ENCODE data around the gene KBTBD7. TPM values are rescaled to one million over a fixed set of nuclear protein-coding genes. Genes with fewer than 3 reads are reported as not detected.

The KBTBD7 gene
- total and polyA plus RNA-seq, 2 of the 13 experiments (the other 11 are each of a cell fraction or from before 2014, with no cell fraction given): 3.6 to 9.0 TPM

DNA sequence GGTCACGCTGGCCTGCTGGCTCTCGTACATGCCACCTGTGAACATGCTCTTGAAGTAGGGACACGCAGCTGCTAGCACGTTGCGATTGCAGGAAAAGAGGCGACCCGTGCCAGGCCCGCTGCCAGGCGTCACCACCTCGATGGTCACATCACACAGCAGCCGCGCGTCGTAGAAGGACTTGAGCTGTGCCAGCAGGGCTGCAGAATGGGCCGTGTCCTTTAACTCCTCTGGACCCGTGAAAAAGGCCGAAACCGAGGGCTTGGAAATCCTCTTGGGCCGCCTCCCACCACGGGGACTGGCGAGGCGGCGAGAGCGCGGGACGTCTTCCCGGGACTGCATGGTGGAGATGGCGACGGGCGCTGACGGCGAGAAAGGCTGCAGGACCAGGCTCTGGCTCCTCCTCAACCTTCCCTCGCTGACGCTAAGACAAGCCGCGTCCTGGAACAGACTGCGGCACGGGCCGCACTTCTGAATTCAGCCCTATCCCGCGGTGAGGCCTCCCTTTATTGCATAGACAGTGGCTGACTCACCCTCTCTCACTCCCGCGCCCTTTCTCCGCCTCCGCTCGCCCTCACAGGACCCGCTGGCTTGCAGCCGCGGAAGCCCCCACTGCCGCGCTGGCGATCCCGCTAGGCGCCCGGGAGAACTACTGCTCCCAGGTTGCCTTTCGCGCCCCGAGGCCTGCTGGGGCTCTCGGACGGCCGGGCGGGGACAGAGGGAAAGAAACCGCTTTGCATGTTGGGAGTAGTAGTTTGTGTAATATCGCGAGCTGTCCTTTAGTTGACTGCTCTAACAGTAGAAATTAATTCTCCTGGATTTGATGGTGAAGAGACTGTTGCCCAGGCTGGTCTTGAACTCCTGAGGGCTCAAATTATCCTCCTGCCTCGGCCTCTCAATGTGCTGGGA, at the start of gene KBTBD7 (continued):
- no peak for TF ChIP-seq ZBTB21 (CRISPR knock-in tag; IDR thresholded peaks at IDR 0.05)
- TF ChIP-seq ZEB1 (IDR thresholded peaks at IDR 0.05; ENCODE audit: insufficient replicate concordance, low read depth): no peak
- TF ChIP-seq PCBP2 (optimal IDR thresholded peaks at IDR 0.05; ENCODE audit: low read depth, low read length, poor library complexity, severe bottlenecking): no peak
- TF ChIP-seq ZFY (CRISPR knock-in tag; IDR thresholded peaks at IDR 0.05): peak; percentile 98
- TF ChIP-seq, protein P1, sequence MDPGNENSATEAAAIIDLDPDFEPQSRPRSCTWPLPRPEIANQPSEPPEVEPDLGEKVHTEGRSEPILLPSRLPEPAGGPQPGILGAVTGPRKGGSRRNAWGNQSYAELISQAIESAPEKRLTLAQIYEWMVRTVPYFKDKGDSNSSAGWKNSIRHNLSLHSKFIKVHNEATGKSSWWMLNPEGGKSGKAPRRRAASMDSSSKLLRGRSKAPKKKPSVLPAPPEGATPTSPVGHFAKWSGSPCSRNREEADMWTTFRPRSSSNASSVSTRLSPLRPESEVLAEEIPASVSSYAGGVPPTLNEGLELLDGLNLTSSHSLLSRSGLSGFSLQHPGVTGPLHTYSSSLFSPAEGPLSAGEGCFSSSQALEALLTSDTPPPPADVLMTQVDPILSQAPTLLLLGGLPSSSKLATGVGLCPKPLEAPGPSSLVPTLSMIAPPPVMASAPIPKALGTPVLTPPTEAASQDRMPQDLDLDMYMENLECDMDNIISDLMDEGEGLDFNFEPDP (CRISPR knock-in tag; conservative IDR thresholded peaks at IDR 0.05): 0 out of 2 replicates have a peak, but pooled peaks have one; percentile 73
- TF ChIP-seq, protein P2, sequence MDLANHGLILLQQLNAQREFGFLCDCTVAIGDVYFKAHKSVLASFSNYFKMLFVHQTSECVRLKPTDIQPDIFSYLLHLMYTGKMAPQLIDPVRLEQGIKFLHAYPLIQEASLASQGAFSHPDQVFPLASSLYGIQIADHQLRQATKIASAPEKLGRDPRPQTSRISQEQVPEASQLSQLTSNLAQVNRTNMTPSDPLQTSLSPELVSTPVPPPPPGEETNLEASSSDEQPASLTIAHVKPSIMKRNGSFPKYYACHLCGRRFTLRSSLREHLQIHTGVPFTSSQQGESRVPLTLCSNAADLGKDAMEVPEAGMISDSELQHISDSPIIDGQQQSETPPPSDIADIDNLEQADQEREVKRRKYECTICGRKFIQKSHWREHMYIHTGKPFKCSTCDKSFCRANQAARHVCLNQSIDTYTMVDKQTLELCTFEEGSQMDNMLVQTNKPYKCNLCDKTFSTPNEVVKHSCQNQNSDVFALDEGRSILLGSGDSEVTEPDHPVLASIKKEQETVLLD (CRISPR knock-in tag; IDR thresholded peaks at IDR 0.05; ENCODE audit: low read depth): peak; percentile 74; the same call in 1 of the 2 replicates
- 0 out of 2 replicates have a peak, but pooled peaks have one; percentile 29 for TF ChIP-seq SRF (IDR thresholded peaks at IDR 0.05; ENCODE audit: low read depth, low read length)
- TF ChIP-seq, protein P3, sequence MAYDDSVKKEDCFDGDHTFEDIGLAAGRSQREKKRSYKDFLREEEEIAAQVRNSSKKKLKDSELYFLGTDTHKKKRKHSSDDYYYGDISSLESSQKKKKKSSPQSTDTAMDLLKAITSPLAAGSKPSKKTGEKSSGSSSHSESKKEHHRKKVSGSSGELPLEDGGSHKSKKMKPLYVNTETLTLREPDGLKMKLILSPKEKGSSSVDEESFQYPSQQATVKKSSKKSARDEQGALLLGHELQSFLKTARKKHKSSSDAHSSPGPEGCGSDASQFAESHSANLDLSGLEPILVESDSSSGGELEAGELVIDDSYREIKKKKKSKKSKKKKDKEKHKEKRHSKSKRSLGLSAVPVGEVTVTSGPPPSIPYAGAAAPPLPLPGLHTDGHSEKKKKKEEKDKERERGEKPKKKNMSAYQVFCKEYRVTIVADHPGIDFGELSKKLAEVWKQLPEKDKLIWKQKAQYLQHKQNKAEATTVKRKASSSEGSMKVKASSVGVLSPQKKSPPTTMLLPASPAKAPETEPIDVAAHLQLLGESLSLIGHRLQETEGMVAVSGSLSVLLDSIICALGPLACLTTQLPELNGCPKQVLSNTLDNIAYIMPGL (CRISPR knock-in tag; IDR thresholded peaks at IDR 0.05; ENCODE audit: borderline replicate concordance in 1 of 2, low read depth in 1 of 2): peak; percentile 62 to 86; a peak in 3 of 4 replicates
- TF ChIP-seq CENPT (CRISPR knock-in tag; IDR thresholded peaks at IDR 0.05; ENCODE audit: low read depth): no peak
- 0 out of 2 replicates have a peak, but pooled peaks have one; percentile 12 for TF ChIP-seq ZNF749 (CRISPR knock-in tag; IDR thresholded peaks at IDR 0.05; ENCODE audit: borderline replicate concordance)
- TF ChIP-seq, protein P4, sequence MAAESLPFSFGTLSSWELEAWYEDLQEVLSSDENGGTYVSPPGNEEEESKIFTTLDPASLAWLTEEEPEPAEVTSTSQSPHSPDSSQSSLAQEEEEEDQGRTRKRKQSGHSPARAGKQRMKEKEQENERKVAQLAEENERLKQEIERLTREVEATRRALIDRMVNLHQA (CRISPR knock-in tag; IDR thresholded peaks at IDR 0.05): no peak
- TF ChIP-seq, protein P5, sequence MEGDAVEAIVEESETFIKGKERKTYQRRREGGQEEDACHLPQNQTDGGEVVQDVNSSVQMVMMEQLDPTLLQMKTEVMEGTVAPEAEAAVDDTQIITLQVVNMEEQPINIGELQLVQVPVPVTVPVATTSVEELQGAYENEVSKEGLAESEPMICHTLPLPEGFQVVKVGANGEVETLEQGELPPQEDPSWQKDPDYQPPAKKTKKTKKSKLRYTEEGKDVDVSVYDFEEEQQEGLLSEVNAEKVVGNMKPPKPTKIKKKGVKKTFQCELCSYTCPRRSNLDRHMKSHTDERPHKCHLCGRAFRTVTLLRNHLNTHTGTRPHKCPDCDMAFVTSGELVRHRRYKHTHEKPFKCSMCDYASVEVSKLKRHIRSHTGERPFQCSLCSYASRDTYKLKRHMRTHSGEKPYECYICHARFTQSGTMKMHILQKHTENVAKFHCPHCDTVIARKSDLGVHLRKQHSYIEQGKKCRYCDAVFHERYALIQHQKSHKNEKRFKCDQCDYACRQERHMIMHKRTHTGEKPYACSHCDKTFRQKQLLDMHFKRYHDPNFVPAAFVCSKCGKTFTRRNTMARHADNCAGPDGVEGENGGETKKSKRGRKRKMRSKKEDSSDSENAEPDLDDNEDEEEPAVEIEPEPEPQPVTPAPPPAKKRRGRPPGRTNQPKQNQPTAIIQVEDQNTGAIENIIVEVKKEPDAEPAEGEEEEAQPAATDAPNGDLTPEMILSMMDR (CRISPR knock-in tag; IDR thresholded peaks at IDR 0.05): no peak; the same call in none of the 2 replicates
- TF ChIP-seq GABPA (IDR thresholded peaks at IDR 0.05; ENCODE audit: low read depth, low read length): 0 out of 2 replicates have a peak, but pooled peaks have one; percentile 18
- peak; percentile 87 for TF ChIP-seq GABPA (CRISPR knock-in tag; IDR thresholded peaks at IDR 0.05; ENCODE audit: low read depth)
- 0 out of 2 replicates have a peak, but pooled peaks have one; percentile 63 for TF ChIP-seq ETV6 (CRISPR knock-in tag; conservative IDR thresholded peaks at IDR 0.05)
- TF ChIP-seq ZNF160 (CRISPR knock-in tag; IDR thresholded peaks at IDR 0.05): no peak
